Measurements from ENCODE around the gene ANK3. TPM values are rescaled to one million over a fixed set of nuclear protein-coding genes. Genes with fewer than 3 reads are reported as not detected.

Gene ANK3
- total and polyA plus RNA-seq, 8 donors = 3.3 to 28.5 (median 17.3) TPM

DNA sequence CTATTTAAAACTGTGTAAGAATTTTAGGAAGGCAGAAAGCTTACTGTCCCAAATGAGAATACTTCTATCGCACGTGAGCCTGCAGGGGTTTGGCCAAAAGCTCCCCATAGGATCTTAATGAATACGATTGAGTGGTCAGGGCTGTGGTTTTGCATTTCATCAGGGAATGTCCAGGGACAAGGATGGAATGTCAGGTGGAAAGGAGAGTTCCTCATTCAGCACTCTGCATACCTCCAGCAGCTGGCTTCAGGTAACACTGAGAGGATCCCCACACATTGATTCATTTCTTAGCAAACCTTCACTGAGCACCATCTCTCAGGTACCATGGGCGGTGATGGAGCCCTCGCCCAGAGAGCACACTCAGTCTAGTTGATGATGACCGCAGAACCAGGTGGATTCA is 27.2 kb downstream of the ANK3 start:
- no peak for TF ChIP-seq CTCF (IDR thresholded peaks at IDR 0.05)
- no peak for DNase-seq
- ATAC-seq = no peak
- Histone ChIP-seq H3K27ac (no peak overlapping the region), H3K4me3 (no peak overlapping the region), H3K9me3 (no peaks in the 10 kb centered on the region), H3K27me3 (no peaks in the 10 kb centered on the region), H3K36me3 (no peaks in the 10 kb centered on the region), H3K4me1 (no peaks in the 10 kb centered on the region)
- intact Hi-C loops (cut with DNase I) = no loop called here
- no peak for FAIRE-seq
- WGBS, 2 donors = 97 to 98% methylated on average over 6 of the region's 6 CpGs

- DNase-seq (no peak), FAIRE-seq (no peak), ATAC-seq (no peak)
- no peaks in the 10 kb centered on the region for H3K36me3 ChIP-seq
- H3K4me3 ChIP-seq = no peak overlapping the region
- no peak overlapping the region for H3K27ac ChIP-seq
- no peaks in the 10 kb centered on the region for H3K27me3 ChIP-seq
- H3K9me3 ChIP-seq = no peaks in the 10 kb centered on the region
- intact Hi-C loops (cut with DNase I) = no loop called here
- no peak for TF ChIP-seq CTCF (IDR thresholded peaks at IDR 0.05)
- peaks cover 0 to 4% (median 0%) of the 10 kb centered on the region in 3 donors for H3K4me1 ChIP-seq
Measured at GRCh38 chr10:60359066-60359465, 30.6 kb downstream of the ANK3 start.

DNA sequence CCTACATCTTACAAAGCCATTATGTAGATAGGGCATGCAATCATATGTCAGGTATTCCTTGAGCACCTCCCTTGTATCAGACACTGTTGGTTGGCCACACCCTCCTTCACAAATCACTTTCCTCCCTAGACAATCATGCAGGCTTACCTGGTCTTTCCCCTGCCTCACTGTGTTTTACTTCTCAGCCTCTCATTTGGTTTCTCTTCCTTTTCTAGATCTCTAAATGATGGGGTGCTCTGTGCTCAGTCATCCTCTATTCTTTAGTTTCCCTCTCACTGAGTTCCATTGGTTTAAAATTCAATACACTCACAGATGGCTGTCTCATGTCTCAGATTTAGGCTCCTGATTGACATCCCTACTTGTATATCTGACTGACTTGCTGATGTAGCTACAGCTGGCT is 31.4 kb downstream of the ANK3 start:
- intact Hi-C loops (cut with DNase I) = no loop called here
- Histone ChIP-seq H3K4me1 (peaks cover 0 to 4% (median 0%) of the 10 kb centered on the region in 3 donors), H3K27me3 (no peaks in the 10 kb centered on the region), H3K4me3 (no peak overlapping the region), H3K27ac (no peak overlapping the region), H3K9me3 (no peaks in the 10 kb centered on the region), H3K36me3 (no peaks in the 10 kb centered on the region)
- TF ChIP-seq CTCF (IDR thresholded peaks at IDR 0.05) = no peak
- FAIRE-seq (no peak), ATAC-seq (no peak), DNase-seq (no peak)

DNA sequence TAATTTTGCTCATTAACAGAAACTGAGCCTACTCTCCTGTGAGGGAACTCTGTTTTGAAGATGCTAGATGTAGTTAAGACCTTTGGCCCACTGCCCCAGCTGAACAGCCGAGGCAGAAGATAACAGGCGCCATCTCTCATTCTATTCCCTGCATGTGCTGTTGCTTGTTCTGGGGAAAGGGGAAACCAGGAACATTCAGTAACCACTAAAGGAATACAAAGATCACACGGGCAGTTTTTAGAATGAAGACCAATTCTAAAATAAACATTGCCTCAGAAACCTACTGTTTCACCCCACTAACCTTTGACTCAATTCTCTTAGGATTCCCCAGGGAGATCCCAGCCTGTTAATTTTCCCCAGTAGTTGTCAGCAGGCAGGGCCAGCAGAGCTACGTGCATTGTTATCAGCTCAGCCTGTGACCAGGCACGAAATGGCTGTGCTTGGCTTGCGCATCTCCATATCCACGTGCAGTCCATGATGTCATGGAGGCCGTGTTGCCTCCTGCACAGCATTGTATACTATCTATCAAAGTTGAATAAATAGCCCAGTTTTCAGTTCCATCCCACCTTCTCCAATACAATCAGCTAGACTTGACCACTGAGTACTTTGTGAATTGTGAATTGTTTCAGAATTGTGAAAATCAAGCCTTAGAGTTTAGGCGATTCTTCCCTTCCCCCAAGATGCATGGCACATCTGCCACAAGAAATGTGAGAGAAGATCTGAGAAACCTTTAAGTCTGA is 36.0 kb downstream of the ANK3 start:
- no peak for ATAC-seq
- Histone ChIP-seq H3K4me1 (peaks cover 0 to 11% (median 5%) of the 10 kb centered on the region in 3 donors), H3K36me3 (no peaks in the 10 kb centered on the region), H3K4me3 (no peak overlapping the region), H3K27ac (no peak overlapping the region), H3K9me3 (no peaks in the 10 kb centered on the region), H3K27me3 (no peaks in the 10 kb centered on the region)
- 83 to 84% methylated on average over 9 of the region's 9 CpGs for WGBS, 2 donors
- intact Hi-C loops (cut with DNase I) = no loop called here
- no peak for FAIRE-seq
- DNase-seq = no peak
- TF ChIP-seq CTCF (IDR thresholded peaks at IDR 0.05) = no peak

GRCh38 chr10:60352105-60352504 is 37.6 kb downstream of the ANK3 start:
- peaks cover 0 to 11% (median 5%) of the 10 kb centered on the region in 3 donors for H3K4me1 ChIP-seq
- WGBS, 2 donors = 94 to 95% methylated on average over 5 of the region's 5 CpGs
- ATAC-seq (no peak), FAIRE-seq (no peak), DNase-seq (no peak)
- intact Hi-C loops (cut with DNase I) = no loop called here
- no peak for TF ChIP-seq CTCF (IDR thresholded peaks at IDR 0.05)
- no peaks in the 10 kb centered on the region for H3K27me3 ChIP-seq
- H3K36me3 ChIP-seq = no peaks in the 10 kb centered on the region
- no peak overlapping the region for H3K27ac ChIP-seq
- no peaks in the 10 kb centered on the region for H3K9me3 ChIP-seq
- H3K4me3 ChIP-seq = no peak overlapping the region

All from pancreas (tissue), 10 donors.